NCI-H2029 treated with DMSO at 0.1 percent for 48 hours (cell line): ENCODE measurements around the gene SNAPC1.
"Not testable (repeated sequence)": the region's sequence is repeated elsewhere in the genome, so short reads cannot be mapped to it uniquely, and the experiment has no call there.

Experiments
- DNase-seq: peaks from one replicate; lab custom pipeline; 2025; lab: John Stamatoyannopoulos, UW

SNAPC1 gene

GRCh38 chr14:61750708-61751474, 11.3 kb upstream of the SNAPC1 start:
- DNase-seq = peak; percentile 92

- no peak for DNase-seq
Measured at GRCh38 chr14:61751475-61751989, 10.7 kb upstream of the SNAPC1 start.

GRCh38 chr14:61752626-61753025, 9.6 kb upstream of the SNAPC1 start:
- no peak for DNase-seq

GRCh38 chr14:61753631-61754030, 8.6 kb upstream of the SNAPC1 start:
- no peak for DNase-seq

- DNase-seq = no peak
Measured at GRCh38 chr14:61754627-61755381, 7.4 kb upstream of the SNAPC1 start.

- DNase-seq = not testable (repeated sequence)
Measured at GRCh38 chr14:61755382-61755742, 6.9 kb upstream of the SNAPC1 start.

GRCh38 chr14:61756135-61756534, 6.1 kb upstream of the SNAPC1 start:
- DNase-seq = no peak

GRCh38 chr14:61759878-61760277, 2.3 kb upstream of the SNAPC1 start:
- DNase-seq = no peak

GRCh38 chr14:61761557-61761956, 663 bp upstream of the SNAPC1 start:
- DNase-seq = peak; percentile 69

GRCh38 chr14:61764342-61765122, 2.3 kb downstream of the SNAPC1 start:
- DNase-seq = no peak

GRCh38 chr14:61765225-61765943, 3.2 kb downstream of the SNAPC1 start:
- no peak for DNase-seq

GRCh38 chr14:61766151-61766550, 3.9 kb downstream of the SNAPC1 start:
- DNase-seq = no peak

GRCh38 chr14:61768240-61768639, 6.0 kb downstream of the SNAPC1 start:
- no peak for DNase-seq

GRCh38 chr14:61769893-61770292, 7.7 kb downstream of the SNAPC1 start:
- no peak for DNase-seq

GRCh38 chr14:61774861-61775260, 12.6 kb downstream of the SNAPC1 start:
- DNase-seq = no peak

GRCh38 chr14:61780125-61780524, 17.9 kb downstream of the SNAPC1 start:
- DNase-seq = no peak

GRCh38 chr14:61797309-61797708, 35.1 kb downstream of the SNAPC1 start:
- DNase-seq = no peak

GRCh38 chr14:61802010-61802568, 39.9 kb downstream of the SNAPC1 start:
- no peak for DNase-seq

- DNase-seq = no peak
Measured at GRCh38 chr14:61803755-61804154, 41.5 kb downstream of the SNAPC1 start.

- no peak for DNase-seq
Measured at GRCh38 chr14:61805451-61805850, 43.2 kb downstream of the SNAPC1 start.

- DNase-seq = no peak
Measured at GRCh38 chr14:61811882-61812346, 49.7 kb downstream of the SNAPC1 start.
